Upper lobe of left lung (tissue), 6 donors: Measurements from ENCODE around the gene BDNF. TPM values are rescaled to one million over a fixed set of nuclear protein-coding genes. Genes with fewer than 3 reads are reported as not detected.

Experiments used
- ATAC-seq, 2 donors: fragments of 200-7000 bp; cut with Tn5 transposase; one replicate each; pipeline ENCODE4 v1.9.1; 2022; ENCODE audit warnings: mild to moderate bottlenecking in 2 of 2, moderate library complexity in 2 of 2; ENCODE audit not compliant: low FRiP score in 2 of 2
- DNase-seq, 2 donors: peaks; one replicate each; pipeline ENCODE4 v3.0.0-alpha.2; 2019 to 2020
- H3K27ac ChIP-seq, 4 donors: fragments of 200-600 bp; sonication (generic); one replicate each; pipeline ENCODE4 v1.5.1; 2016 to 2019
- H3K27me3 ChIP-seq, 4 donors: fragments of 200-600 bp; sonication (generic); one replicate each; pipeline ENCODE4 v1.5.1; 2017 to 2019
- H3K36me3 ChIP-seq, 4 donors: fragments of 200-600 bp; sonication (generic); one replicate each; pipeline ENCODE4 v1.5.1; 2016 to 2019
- H3K4me1 ChIP-seq, 4 donors: fragments of 200-600 bp; sonication (generic); one replicate each; pipeline ENCODE4 v1.5.1; 2018 to 2019
- H3K4me3 ChIP-seq, 4 donors: fragments of 200-600 bp; sonication (generic); one replicate each; pipeline ENCODE4 v1.5.1; 2017 to 2019; ENCODE audit warnings: mild to moderate bottlenecking in 2 of 4, moderate library complexity in 1 of 4
- H3K9me3 ChIP-seq, 4 donors: fragments of 200-600 bp; sonication (generic); one replicate each; pipeline ENCODE4 v1.5.1; 2018 to 2019
- CTCF ChIP-seq, 6 experiments: fragments of 450-650 bp in 4 of 6; fragments of 200-600 bp in 2 of 6; sonication (generic) in 2 of 6; IDR thresholded peaks; one replicate each; pipeline ENCODE4 v1.5.1; 2016 to 2019; ENCODE audit warnings: antibody characterized with exemption in 6 of 6
- EP300 ChIP-seq, 4 donors: sonication (generic); formaldehyde crosslinking; IDR thresholded peaks; one replicate each; pipeline ENCODE4 v1.5.1; 2017; ENCODE audit warnings: antibody characterized with exemption in 4 of 4, control low read depth in 2 of 4
- POLR2A ChIP-seq, 4 donors: fragments of 450-650 bp; IDR thresholded peaks; one replicate each; pipeline ENCODE4 v1.5.1; 2016 to 2017; ENCODE audit warnings: antibody characterized with exemption in 4 of 4, mild to moderate bottlenecking in 2 of 4
- POLR2AphosphoS5 ChIP-seq, 2 donors: sonication (generic); formaldehyde crosslinking; IDR thresholded peaks; one replicate each; pipeline ENCODE4 v1.5.1; 2017; ENCODE audit warnings: antibody characterized with exemption in 2 of 2
- WGBS, 2 donors: methylation state at CpG; one replicate each; pipeline ENCODE4 v1.1.5; 2017 to 2018; 5-methylcytosine and 5-hydroxymethylcytosine counted together
- total RNA-seq, 6 donors: library from RNA; depleted of rRNA in 4 of 6; stranded (reverse); fragments of >200 nt in 4 of 6; gene quantifications; one replicate each; pipeline versions ENCODE4 v1.1.0 to v1.2.1, GENCODE V29; 2016 to 2021
- donor health status: DM: no; HTN: no; CAD: no; lungs with moderate emphysema.
- donor health status: DM: no; HTN: yes; CAD: no; lungs with severe emphysema.

The BDNF gene
- total RNA-seq, 6 donors from 2014 or later, result 1.0 to 5.4 (median 3.8) TPM

- peaks cover 26 to 35% (median 31%) of the 10 kb centered on the region in 4 donors for H3K4me1 ChIP-seq
- H3K27me3 ChIP-seq, result peaks cover 0 to 26% (median 11%) of the 10 kb centered on the region in 4 donors
- TF ChIP-seq CTCF (IDR thresholded peaks at IDR 0.05), result no peak
- TF ChIP-seq POLR2A (IDR thresholded peaks at IDR 0.05), result no peak
- TF ChIP-seq POLR2AphosphoS5 (IDR thresholded peaks at IDR 0.05), result no peak
- TF ChIP-seq EP300 (IDR thresholded peaks at IDR 0.05), result no peak
- WGBS, 2 donors, result 3 to 4% methylated on average over 28 to 30 of the region's 30 CpGs
- peak in 1 of 2 donors; percentile 71 for ATAC-seq
- H3K27ac ChIP-seq, result no peak overlapping the region
- H3K4me3 ChIP-seq, result peak overlapping the region in 3 of 4 donors; percentile 42 to 58 (median 53)
- H3K9me3 ChIP-seq, result no peaks in the 10 kb centered on the region
- DNase-seq, result peak in 1 of 2 donors; percentile 22
- no peaks in the 10 kb centered on the region for H3K36me3 ChIP-seq
Measured at GRCh38 chr11:27701355-27702105, 1.3 kb upstream of the BDNF start.

GRCh38 chr11:27699926-27700350 is 317 bp downstream of the BDNF start:
- peaks cover 26 to 35% (median 31%) of the 10 kb centered on the region in 4 donors for H3K4me1 ChIP-seq
- peak overlapping the region in 1 of 4 donors; percentile 24 for H3K27ac ChIP-seq
- peak; percentile 7 to 24 for ATAC-seq
- peaks cover 0 to 26% (median 11%) of the 10 kb centered on the region in 4 donors for H3K27me3 ChIP-seq
- peak overlapping the region in 3 of 4 donors; percentile 42 to 58 (median 53) for H3K4me3 ChIP-seq
- no peaks in the 10 kb centered on the region for H3K9me3 ChIP-seq
- H3K36me3 ChIP-seq, result no peaks in the 10 kb centered on the region
- WGBS, 2 donors, result 1 to 2% methylated on average over 12 to 17 of the region's 28 CpGs
- DNase-seq, result peak in 1 of 2 donors; percentile 82
- TF ChIP-seq CTCF (IDR thresholded peaks at IDR 0.05), result no peak
- no peak for TF ChIP-seq POLR2AphosphoS5 (IDR thresholded peaks at IDR 0.05)
- no peak for TF ChIP-seq POLR2A (IDR thresholded peaks at IDR 0.05)
- TF ChIP-seq EP300 (IDR thresholded peaks at IDR 0.05), result no peak

- no peaks in the 10 kb centered on the region for H3K36me3 ChIP-seq
- H3K9me3 ChIP-seq, result no peaks in the 10 kb centered on the region
- no peak overlapping the region for H3K27ac ChIP-seq
- peak overlapping the region; percentile 18 to 58 (median 48) for H3K4me3 ChIP-seq
- TF ChIP-seq CTCF (IDR thresholded peaks at IDR 0.05) (peak in 1 of 6 experiments; percentile 10), POLR2A (IDR thresholded peaks at IDR 0.05) (no peak)
- H3K4me1 ChIP-seq, result peaks cover 26 to 35% (median 31%) of the 10 kb centered on the region in 4 donors
- DNase-seq (peak in 1 of 2 donors; percentile 48), ATAC-seq (peak; percentile 18 to 30)
- H3K27me3 ChIP-seq, result peaks cover 0 to 26% (median 11%) of the 10 kb centered on the region in 4 donors
- 2 to 4% methylated on average over 24 to 30 of the region's 30 CpGs for WGBS, 2 donors
Measured at GRCh38 chr11:27699242-27699925, 871 bp downstream of the BDNF start.

- peak; percentile 86 to 92 for ATAC-seq
- 1 to 2% methylated on average over 18 of the region's 18 CpGs for WGBS, 2 donors
- no peaks in the 10 kb centered on the region for H3K9me3 ChIP-seq
- TF ChIP-seq CTCF (IDR thresholded peaks at IDR 0.05) (peak in 5 of 6 experiments; percentile 26 to 78 (median 45)), POLR2A (IDR thresholded peaks at IDR 0.05) (no peak)
- DNase-seq, result peak; percentile 60 to 66
- peak overlapping the region in 3 of 4 donors; percentile 42 to 58 (median 53) for H3K4me3 ChIP-seq
- H3K4me1 ChIP-seq, result peaks cover 26 to 35% (median 31%) of the 10 kb centered on the region in 4 donors
- peaks cover 0 to 26% (median 11%) of the 10 kb centered on the region in 4 donors for H3K27me3 ChIP-seq
- peak overlapping the region in 1 of 4 donors; percentile 18 for H3K27ac ChIP-seq
- H3K36me3 ChIP-seq, result no peaks in the 10 kb centered on the region
Measured at GRCh38 chr11:27698872-27699241, 1.4 kb downstream of the BDNF start.
